HepG2 (cell line): ENCODE results near the gene GRIK1. TPM values are rescaled to one million over a fixed set of nuclear protein-coding genes. Genes with fewer than 3 reads are reported as not detected.

ENCODE experiments used
- CHD4 ChIP-seq: fragments of 200-600 bp; sonication (generic); IDR thresholded peaks from 2 replicates; pipeline ENCODE4 v1.7.0; 2017; ENCODE audit warnings: mild to moderate bottlenecking, low read length, borderline replicate concordance
- DR1 ChIP-seq: sonication (generic); formaldehyde crosslinking; IDR thresholded peaks from 2 replicates; pipeline ENCODE4 v1.8.0; 2021; ENCODE audit warnings: mild to moderate bottlenecking, missing genetic modification reagents, inconsistent platforms
- EED ChIP-seq: sonication (generic); formaldehyde crosslinking; IDR thresholded peaks from 2 replicates; pipeline ENCODE4 v1.5.0; 2020; ENCODE audit warnings: mild to moderate bottlenecking, missing genetic modification reagents
- MEIS2 ChIP-seq: sonication (generic); formaldehyde crosslinking; IDR thresholded peaks from 2 replicates; pipeline ENCODE4 v1.9.0; 2021; ENCODE audit warnings: mild to moderate bottlenecking, missing genetic modification reagents
- MIER3 ChIP-seq: IDR thresholded peaks from 2 replicates; pipeline ENCODE4 v1.6.1; 2016; ENCODE audit warnings: missing compliant biosample characterization, borderline replicate concordance
- NCOA5 ChIP-seq: sonication (generic); formaldehyde crosslinking; IDR thresholded peaks from 2 replicates; pipeline ENCODE4 v1.4.0; 2020; ENCODE audit warnings: missing genetic modification reagents
- RNF2 ChIP-seq: fragments of 450-650 bp; conservative IDR thresholded peaks from 2 replicates; pipeline ENCODE4 v1.6.1; 2016; ENCODE audit warnings: low read depth
- SALL2 ChIP-seq: sonication (generic); formaldehyde crosslinking; IDR thresholded peaks from 2 replicates; pipeline ENCODE4 v1.8.1; 2023; ENCODE audit warnings: mild to moderate bottlenecking, missing genetic modification reagents, inconsistent platforms
- SMC3 ChIP-seq: IDR thresholded peaks from 2 replicates; pipeline ENCODE4 v1.6.1; 2011; ENCODE audit warnings: low read length, improper control_type of control experiment
- SUZ12 ChIP-seq: fragments of 150-350 bp; IDR thresholded peaks from 2 replicates; pipeline ENCODE4 v1.6.1; 2014; ENCODE audit warnings: low read depth, low read length
- ZBTB38 ChIP-seq: sonication (generic); formaldehyde crosslinking; IDR thresholded peaks from 2 replicates; pipeline ENCODE4 v1.5.1; 2020; ENCODE audit warnings: mild to moderate bottlenecking, missing genetic modification reagents
- ZFP90 ChIP-seq: sonication (generic); formaldehyde crosslinking; IDR thresholded peaks from 2 replicates; pipeline ENCODE4 v1.8.0; 2022; ENCODE audit warnings: missing genetic modification reagents, mild to moderate bottlenecking, inconsistent platforms, borderline replicate concordance
- ZNF20 ChIP-seq: sonication (generic); formaldehyde crosslinking; IDR thresholded peaks from 2 replicates; pipeline ENCODE4 v1.4.0; 2020; ENCODE audit warnings: mild to moderate bottlenecking, moderate library complexity, missing genetic modification reagents
- ZNF652 ChIP-seq: IDR thresholded peaks from 2 replicates; pipeline ENCODE4 v1.6.1; 2016; ENCODE audit warnings: low read depth, borderline replicate concordance
- ZNF713 ChIP-seq: sonication (generic); formaldehyde crosslinking; IDR thresholded peaks from 2 replicates; pipeline ENCODE4 v1.4.0; 2020; ENCODE audit warnings: mild to moderate bottlenecking, missing genetic modification reagents
- ZSCAN20 ChIP-seq: sonication (generic); formaldehyde crosslinking; IDR thresholded peaks from 2 replicates; pipeline ENCODE4 v1.4.0; 2020; ENCODE audit warnings: missing genetic modification reagents, mild to moderate bottlenecking, borderline replicate concordance
- polyA plus RNA-seq, 8 experiments: library from polyadenylated mRNA; depleted of rRNA in 3 of 8; stranded (reverse) in 7 of 8; unstranded in 1 of 8; fragments of >200 nt; fragmentation: Illumina TruSeq in 4 of 8; extraction: Trizol in 4 of 8; gene quantifications; 2 replicates each; pipeline versions ENCODE4 v1.2.1 to v1.2.3, GENCODE V29; 2011 to 2016; ENCODE audit warnings: low read depth in 4 of 8, missing spikeins in 1 of 8, mixed read lengths in 1 of 8; ENCODE audit not compliant: insufficient read depth in 1 of 8
- total RNA-seq, 5 experiments: library from RNA; depleted of rRNA; stranded (reverse); fragments of >200 nt; fragmentation: Illumina TruSeq; extraction: Trizol; gene quantifications; 2 replicates each; pipeline ENCODE4 v1.2.3, GENCODE V29; 2016; ENCODE audit warnings: low read depth in 1 of 5
- TF ChIP-seq, protein P1 (sequence below), 2 experiments: fragments of 450-650 bp in 1 of 2; sonication (generic) in 1 of 2; formaldehyde crosslinking in 1 of 2; IDR thresholded peaks; 2 replicates each; pipeline versions ENCODE4 v1.6.1 to v1.8.0; 2016 to 2022; ENCODE audit warnings: antibody characterized with exemption in 1 of 2, mild to moderate bottlenecking in 1 of 2, missing genetic modification reagents in 1 of 2
- TF ChIP-seq, protein P2 (sequence below): IDR thresholded peaks from 2 replicates; pipeline ENCODE4 v1.6.1; 2016
- TF ChIP-seq, protein P3 (sequence below): sonication (generic); formaldehyde crosslinking; IDR thresholded peaks from 2 replicates; pipeline ENCODE4 v1.8.0; 2022; ENCODE audit warnings: missing genetic modification reagents, low read depth, mild to moderate bottlenecking, borderline replicate concordance

Gene GRIK1
- total and polyA plus RNA-seq, 2 of the 13 experiments (the other 11 are each of a cell fraction or from before 2014, with no cell fraction given) = not detected

DNA sequence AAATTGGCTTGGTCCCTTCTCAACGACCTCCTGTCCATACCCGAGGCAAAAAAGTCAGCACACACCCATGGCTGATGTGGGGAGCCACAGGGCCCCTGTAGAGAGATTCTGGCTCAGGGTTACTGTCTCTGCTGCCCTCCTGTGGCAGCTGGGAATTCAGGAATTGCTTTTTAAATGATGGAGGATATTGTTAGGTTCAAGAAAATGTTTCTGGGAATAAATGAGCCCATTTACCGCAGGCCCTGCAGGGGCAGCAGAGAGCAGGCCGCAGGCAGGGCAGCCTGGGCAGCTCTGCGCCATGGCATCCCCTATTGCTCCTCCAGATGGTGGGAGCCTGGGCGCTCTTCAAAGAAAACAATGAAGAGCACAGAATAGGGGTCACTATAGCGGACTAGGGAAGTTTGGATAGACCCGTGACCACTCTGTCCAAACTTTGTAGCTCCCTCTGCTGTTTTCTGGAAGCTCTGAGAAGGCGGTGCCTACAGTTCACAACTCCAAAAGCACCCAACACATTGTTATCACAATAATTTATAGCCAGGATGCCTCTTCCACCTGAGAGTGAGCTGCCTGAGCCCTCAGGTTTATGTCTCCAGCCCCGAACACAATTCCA, 440.0 kb downstream of the GRIK1 start (continued):
- TF ChIP-seq, protein P1, sequence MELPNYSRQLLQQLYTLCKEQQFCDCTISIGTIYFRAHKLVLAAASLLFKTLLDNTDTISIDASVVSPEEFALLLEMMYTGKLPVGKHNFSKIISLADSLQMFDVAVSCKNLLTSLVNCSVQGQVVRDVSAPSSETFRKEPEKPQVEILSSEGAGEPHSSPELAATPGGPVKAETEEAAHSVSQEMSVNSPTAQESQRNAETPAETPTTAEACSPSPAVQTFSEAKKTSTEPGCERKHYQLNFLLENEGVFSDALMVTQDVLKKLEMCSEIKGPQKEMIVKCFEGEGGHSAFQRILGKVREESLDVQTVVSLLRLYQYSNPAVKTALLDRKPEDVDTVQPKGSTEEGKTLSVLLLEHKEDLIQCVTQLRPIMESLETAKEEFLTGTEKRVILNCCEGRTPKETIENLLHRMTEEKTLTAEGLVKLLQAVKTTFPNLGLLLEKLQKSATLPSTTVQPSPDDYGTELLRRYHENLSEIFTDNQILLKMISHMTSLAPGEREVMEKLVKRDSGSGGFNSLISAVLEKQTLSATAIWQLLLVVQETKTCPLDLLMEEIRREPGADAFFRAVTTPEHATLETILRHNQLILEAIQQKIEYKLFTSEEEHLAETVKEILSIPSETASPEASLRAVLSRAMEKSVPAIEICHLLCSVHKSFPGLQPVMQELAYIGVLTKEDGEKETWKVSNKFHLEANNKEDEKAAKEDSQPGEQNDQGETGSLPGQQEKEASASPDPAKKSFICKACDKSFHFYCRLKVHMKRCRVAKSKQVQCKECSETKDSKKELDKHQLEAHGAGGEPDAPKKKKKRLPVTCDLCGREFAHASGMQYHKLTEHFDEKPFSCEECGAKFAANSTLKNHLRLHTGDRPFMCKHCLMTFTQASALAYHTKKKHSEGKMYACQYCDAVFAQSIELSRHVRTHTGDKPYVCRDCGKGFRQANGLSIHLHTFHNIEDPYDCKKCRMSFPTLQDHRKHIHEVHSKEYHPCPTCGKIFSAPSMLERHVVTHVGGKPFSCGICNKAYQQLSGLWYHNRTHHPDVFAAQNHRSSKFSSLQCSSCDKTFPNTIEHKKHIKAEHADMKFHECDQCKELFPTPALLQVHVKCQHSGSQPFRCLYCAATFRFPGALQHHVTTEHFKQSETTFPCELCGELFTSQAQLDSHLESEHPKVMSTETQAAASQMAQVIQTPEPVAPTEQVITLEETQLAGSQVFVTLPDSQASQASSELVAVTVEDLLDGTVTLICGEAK (IDR thresholded peaks at IDR 0.05) = no peak
- TF ChIP-seq, protein P1 (CRISPR knock-in tag; IDR thresholded peaks at IDR 0.05) = no peak
- TF ChIP-seq EED (no peak), NCOA5 (CRISPR knock-in tag) (no peak), ZNF713 (CRISPR knock-in tag) (no peak), SUZ12 (no peak), SMC3 (peak; percentile 43; the same call in 1 of the 2 replicates), ZNF652 (no peak), RNF2 (no peak), ZNF20 (CRISPR knock-in tag) (no peak), ZFP90 (CRISPR knock-in tag) (no peak), MEIS2 (CRISPR knock-in tag) (no peak), SALL2 (CRISPR knock-in tag) (no peak), MIER3 (CRISPR knock-in tag) (no peak), DR1 (CRISPR knock-in tag) (no peak), ZSCAN20 (CRISPR knock-in tag) (no peak), CHD4 (no peak), ZBTB38 (CRISPR knock-in tag) (no peak)
- TF ChIP-seq, protein P2, sequence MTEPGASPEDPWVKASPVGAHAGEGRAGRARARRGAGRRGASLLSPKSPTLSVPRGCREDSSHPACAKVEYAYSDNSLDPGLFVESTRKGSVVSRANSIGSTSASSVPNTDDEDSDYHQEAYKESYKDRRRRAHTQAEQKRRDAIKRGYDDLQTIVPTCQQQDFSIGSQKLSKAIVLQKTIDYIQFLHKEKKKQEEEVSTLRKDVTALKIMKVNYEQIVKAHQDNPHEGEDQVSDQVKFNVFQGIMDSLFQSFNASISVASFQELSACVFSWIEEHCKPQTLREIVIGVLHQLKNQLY (CRISPR knock-in tag) = no peak
- TF ChIP-seq, protein P3, sequence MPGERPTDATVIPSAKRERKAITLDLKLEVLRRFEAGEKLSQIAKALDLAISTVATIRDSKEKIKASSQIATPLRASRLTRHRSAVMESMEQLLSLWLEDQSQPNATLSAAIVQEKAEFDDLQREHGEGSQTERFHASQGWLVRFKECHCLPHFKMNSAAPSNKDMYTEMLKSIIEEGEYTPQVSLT = no peak
